GM19395 (cell line): ENCODE data around the gene TULP4.
"Not testable (repeated sequence)": the region's sequence is repeated elsewhere in the genome, so short reads cannot be mapped to it uniquely, and the experiment has no call there.

Experiments used
- ATAC-seq: cut with Tn5 transposase; IDR thresholded peaks from one replicate; pipeline ENCODE4 v1.9.1; 2021; ENCODE audit warnings: mild to moderate bottlenecking, moderate library complexity; ENCODE audit not compliant: unreplicated experiment

Gene TULP4

DNA sequence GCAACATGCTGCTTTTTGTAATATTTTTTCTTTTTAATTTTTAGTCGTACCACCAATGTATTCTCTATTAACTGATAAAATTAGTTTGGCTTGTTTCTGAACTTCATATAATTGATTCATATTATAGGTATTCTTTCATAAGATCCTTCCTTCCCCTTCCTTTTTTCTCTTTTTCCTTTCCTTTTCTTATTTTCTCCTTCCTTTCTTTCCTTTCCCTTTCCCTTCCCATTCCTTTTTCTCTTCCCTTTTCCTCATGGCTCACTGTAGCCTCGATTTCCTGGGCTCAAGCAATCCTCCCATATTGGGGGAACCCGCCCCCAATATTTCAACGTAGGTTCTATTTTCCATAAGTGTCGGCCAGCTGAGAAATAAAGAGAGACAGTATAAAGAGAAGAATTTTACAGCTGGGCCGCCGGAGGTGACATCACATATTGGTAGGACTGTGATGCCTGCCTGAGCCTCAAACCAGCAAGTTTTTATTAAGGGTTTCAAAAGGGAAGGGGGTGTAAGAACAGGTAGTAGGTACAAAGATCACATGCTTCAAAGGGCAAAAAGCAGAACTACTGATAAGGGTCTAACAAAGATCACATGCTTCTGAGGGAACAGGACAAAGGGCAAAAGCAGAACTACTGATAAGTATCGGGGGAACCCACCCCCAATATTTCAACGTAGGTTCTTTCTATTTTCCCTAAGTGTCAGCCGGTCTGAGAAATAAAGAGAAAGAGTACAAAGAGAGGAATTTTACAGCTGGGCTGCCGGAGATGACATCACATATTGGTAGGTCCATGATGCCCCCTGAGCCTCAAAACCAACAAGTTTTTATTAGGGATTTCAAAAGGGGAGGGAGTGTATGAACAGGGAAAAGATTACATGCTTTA, 16.1 kb upstream of the TULP4 start:
- ATAC-seq = not testable (repeated sequence)

- ATAC-seq = not testable (repeated sequence)
Observed at GRCh38 chr6:158296854-158297324, 15.4 kb upstream of the TULP4 start.

DNA sequence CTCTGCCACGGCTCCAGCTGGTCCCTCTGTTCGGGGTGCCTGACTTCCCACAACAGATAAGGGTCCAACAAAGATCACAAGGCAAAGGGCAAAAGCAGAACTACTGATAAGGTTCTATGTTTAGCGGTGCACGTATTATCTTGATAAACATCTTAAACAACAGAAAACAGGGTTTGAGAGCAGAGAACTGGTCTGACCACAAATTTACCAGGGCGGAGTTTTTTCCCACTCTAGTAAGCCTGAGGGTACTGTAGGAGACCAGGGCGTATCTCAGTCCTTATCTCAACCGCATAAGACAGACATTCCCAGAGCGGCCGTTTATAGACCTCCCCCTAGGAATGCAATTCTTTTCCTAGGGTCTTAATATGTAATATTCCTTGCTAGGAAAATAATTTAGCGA, 14.6 kb upstream of the TULP4 start:
- ATAC-seq = not testable (repeated sequence)

DNA sequence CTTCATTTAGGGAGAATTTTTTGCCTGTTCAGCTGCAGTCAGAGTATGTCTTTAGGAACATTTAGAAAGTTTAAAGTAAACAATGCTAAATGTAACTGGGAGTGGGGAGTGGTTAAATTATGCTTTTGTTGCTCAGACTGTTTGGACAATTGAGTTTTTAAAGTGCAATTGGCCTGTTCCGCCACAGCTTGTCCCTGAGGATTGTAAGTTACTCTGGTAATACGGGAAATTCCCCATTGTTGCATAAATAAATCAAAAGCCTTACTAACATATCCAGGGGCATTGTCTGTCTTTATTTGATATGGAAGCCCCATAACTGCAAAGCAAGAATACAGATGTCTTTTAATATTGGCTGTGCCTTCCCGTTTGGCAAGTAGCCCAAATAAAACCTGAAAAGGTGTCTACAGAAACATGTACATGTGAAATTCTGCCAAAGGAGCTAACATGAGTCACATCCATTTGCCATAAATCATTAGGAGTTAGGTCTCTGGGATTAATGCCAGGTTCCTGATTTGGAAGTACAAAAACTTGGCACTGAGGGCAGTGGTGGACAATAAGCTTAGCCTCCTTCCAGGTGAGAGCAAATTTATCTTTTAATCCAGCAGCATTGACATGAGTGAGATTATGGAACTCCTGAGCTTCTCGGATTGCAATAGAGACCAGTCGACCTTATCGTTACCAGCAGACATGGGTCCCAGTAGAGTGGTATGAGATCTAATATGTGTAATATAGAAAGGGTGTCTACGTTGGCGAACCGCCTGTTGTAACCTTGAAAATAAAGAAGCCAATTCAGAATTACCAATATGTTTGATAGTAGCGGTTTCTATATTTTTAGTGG, 11.7 kb upstream of the TULP4 start:
- not testable (repeated sequence) for ATAC-seq

DNA sequence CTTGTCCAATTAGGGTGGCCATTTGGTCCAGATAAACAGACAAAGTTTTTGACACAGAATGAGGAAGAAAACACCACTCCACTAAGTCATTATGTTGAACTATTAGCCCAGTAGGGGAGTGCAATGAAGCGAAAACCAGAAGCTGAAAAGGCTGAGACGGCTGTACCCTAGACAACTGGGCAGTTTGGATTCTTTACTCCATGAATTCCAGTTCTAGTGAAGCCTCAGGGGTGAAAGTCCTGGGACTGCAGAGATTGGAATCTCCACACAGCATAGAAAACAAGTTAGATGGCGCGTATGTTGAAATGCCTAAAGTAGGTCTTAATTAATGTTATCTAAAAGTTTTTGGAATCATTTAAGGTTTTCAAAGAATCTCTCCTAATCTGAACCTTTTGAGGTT, 10.7 kb upstream of the TULP4 start:
- not testable (repeated sequence) for ATAC-seq

DNA sequence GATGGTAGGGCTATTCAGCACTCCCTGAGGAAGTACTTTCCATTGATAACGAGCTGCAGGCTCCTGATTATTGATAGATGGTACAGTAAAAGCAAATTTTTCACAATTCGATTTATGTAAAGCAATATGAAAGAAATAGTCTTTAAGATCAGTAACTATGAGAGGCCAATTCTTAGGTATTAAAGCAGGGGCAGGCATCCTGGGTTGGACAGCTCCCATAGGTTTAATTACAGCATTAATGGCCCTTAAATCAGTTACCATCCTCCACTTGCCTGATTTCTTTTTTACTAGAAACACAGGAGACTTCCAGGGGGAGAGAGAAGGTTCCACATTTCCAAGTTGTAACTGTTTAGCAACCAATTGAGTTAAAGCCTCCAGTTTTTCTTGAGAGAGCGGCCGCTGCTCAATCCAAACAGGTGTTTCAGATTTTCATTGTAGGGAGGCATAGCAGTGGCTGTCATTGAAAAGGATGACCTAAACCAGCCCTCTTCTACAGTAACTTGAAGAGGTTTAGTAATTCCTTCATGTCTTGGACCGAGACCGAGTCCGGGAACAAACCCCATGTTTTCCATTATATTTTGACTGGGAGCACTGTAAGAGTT, 10.0 kb upstream of the TULP4 start:
- ATAC-seq = not testable (repeated sequence)

- no peak for ATAC-seq
Observed at GRCh38 chr6:158303210-158303731, 9.0 kb upstream of the TULP4 start.

- ATAC-seq = no peak
Observed at GRCh38 chr6:158304254-158304653, 8.0 kb upstream of the TULP4 start.

- no peak for ATAC-seq
Observed at GRCh38 chr6:158309814-158310213, 2.5 kb upstream of the TULP4 start.

GRCh38 chr6:158311193-158311592, 1.1 kb upstream of the TULP4 start:
- ATAC-seq = no peak

DNA sequence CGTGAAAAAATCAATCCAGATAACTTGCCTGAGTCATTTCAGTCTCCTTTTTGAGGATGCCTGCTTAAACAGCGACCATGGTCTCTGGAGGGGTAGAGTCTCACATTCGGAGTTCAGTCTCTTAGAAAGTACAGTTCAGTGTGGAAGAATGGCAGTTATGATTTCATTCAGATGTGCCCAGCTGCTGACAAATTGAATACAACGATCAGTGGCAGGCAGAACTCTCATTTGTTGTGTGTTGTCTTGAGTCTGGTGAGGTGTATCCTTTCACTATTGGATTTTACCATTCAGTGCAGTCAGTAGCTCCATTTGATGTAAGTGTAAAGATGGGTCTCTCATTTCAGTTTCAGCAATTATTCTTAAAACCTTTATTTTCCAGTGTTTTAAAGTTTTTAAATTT, 639 bp upstream of the TULP4 start:
- no peak for ATAC-seq

GRCh38 chr6:158312672-158313397, 570 bp downstream of the TULP4 start:
- no peak for ATAC-seq

DNA sequence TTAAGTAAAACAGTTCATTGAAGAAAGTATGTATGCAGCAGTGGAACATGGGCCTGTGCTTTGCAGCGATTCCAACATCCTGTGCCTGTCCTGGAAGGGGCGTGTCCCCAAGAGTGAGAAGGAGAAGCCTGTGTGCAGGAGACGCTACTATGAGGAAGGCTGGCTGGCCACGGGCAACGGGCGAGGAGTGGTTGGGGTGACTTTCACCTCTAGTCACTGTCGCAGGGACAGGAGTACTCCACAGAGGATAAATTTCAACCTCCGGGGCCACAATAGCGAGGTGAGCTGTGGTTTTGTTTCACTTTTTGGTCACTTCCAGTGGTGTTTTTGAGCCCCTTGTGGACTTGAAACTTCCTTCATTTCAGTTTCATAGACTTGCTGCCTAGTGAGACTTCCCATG, 1.7 kb downstream of the TULP4 start:
- ATAC-seq = peak; percentile 80

GRCh38 chr6:158314737-158315136, 2.5 kb downstream of the TULP4 start:
- ATAC-seq = no peak

GRCh38 chr6:158316022-158316421, 3.8 kb downstream of the TULP4 start:
- ATAC-seq = no peak

- no peak for ATAC-seq
Observed at GRCh38 chr6:158321960-158322359, 9.7 kb downstream of the TULP4 start.

- ATAC-seq = no peak
Observed at GRCh38 chr6:158322400-158322723, 10.1 kb downstream of the TULP4 start.

GRCh38 chr6:158322724-158323560, 10.7 kb downstream of the TULP4 start:
- peak; percentile 67 for ATAC-seq

DNA sequence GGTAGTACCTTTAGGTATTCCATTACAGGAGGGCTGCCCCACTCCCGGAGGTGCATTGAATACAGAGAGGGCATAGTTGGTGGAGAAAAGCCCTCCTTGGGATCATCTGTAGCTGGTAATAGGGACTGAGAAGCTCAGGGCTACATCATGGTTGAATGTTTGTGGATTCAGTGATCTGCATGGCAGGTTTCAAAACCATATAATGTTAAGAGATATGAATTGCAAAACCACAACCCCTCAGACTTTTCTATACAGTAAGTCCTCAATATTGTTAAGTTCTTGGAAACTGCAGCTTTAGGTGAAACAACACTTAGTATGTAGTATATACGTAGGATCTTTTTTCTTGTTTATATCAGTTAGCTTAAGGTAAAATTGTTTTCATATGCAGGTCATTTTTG, 11.3 kb downstream of the TULP4 start:
- peak; percentile 51 for ATAC-seq

DNA sequence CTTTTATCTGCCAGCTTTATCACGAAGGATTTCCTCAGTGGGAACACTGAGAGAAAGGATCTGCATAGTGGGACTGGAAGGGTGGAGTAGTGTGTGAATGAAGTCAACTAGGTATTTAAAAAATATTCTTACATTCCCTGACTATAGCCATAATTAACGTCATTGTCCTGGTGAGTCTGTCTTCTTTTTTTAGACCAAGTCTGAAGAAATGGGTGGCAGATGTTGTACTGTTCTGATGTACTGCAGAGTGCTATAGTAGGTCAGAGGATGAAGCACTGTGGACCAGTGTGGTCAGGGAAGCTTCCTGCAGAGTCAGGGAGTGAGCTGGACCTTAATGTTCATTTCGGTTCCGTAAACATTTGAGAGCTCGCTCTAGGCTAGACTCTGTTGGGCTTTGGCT, 11.9 kb downstream of the TULP4 start:
- ATAC-seq = no peak
